Bronchial epithelial cell (primary cell): Measurements from ENCODE around the gene GALNT18. TPM values are rescaled to one million over a fixed set of nuclear protein-coding genes. Genes with fewer than 3 reads are reported as not detected.

Source experiments
- DNase-seq: peaks from one replicate; pipeline ENCODE4 v3.0.0-alpha.2; 2010; ENCODE audit warnings: low read depth
- FAIRE-seq: peaks from 2 replicates; lab custom pipeline; 2011; peaks lifted over from hg19 to GRCh38; lab: Jason Lieb, UNC
- H3K27me3 ChIP-seq: 2 replicates; pipeline ENCODE4 v1.5.1; 2011; ENCODE audit warnings: low read length; ENCODE audit not compliant: control insufficient read depth, insufficient read depth
- H3K36me3 ChIP-seq: 2 replicates; pipeline ENCODE4 v1.5.1; 2011; ENCODE audit warnings: low read length; ENCODE audit not compliant: control insufficient read depth, insufficient read depth
- H3K4me3 ChIP-seq: 2 replicates; pipeline ENCODE4 v1.5.1; 2011; ENCODE audit warnings: mild to moderate bottlenecking, low read depth, low read length, control low read depth
- CTCF ChIP-seq: IDR thresholded peaks from 2 replicates; pipeline ENCODE4 v1.5.1; 2011; ENCODE audit warnings: mild to moderate bottlenecking, moderate library complexity, low read length, control low read depth, inconsistent platforms; ENCODE audit not compliant: insufficient read depth, severe bottlenecking
- total RNA-seq: library from RNA; depleted of rRNA; stranded (reverse); fragments of >200 nt; gene quantifications from 2 replicates; pipeline ENCODE4 v1.2.1, GENCODE V29; 2014

Gene GALNT18
- total RNA-seq, 1 donor from 2014 or later: 26.1 TPM

DNA sequence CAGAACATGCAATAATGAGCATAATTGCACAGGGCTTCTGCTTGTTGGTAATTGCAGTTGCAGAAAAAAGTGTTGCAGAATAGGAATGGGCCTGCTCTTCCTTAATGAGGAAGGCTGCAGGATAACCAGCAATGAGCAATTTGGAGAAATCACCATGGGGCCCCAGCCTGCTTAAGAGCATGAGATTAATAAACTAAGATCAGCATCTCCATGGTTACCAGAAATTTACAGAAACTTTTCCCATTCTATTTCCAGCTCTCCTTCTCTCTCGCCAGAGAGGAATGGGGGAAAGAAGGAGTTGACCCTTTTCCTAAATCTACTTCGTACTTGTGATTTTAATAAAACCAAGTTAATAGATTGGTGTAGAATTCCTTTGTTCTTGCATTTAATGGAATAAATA, 187.8 kb downstream of the GALNT18 start:
- TF ChIP-seq CTCF: no peak
- peaks cover 5% of the 10 kb centered on the region for H3K36me3 ChIP-seq

DNA sequence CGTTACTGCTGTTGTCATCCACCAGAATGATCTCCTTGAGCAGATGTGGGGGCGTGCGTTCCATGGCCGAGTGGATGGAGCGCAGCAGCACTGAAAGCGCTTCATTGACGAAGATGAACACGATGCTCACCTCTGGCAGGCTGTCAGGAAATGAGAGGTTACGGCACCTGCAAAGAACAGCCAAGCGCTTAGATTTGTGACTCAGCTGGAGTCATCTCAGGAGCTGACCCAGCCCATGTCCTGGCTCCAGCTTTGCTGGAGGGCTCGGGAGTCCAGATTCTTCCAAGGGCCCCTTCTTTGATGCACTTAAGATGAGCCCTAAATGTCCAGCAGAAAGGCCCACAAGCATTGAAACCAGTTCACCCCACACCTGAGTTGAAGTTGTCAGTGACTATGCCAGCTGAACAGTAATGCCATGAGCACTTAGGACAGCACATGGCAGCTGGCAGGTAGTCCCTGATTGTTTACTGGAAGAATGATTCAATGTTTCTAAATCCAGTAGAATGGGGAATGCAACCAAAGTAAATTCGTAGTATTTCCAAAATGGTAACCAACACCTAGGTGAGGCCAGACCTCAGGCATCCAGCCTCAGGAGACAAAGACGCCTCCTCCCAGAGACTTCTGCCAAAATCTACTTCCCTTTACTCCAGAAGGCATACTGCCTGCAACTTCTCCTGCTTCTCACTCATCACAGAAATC, 189.0 kb downstream of the GALNT18 start:
- TF ChIP-seq CTCF: no peak
- FAIRE-seq (peak; percentile 91), DNase-seq (peak; percentile 79)
- Histone ChIP-seq H3K36me3 (peaks cover 5% of the 10 kb centered on the region), H3K4me3 (no peak overlapping the region), H3K27me3 (no peaks in the 10 kb centered on the region)

More for the DNA sequence above, 187.8 kb downstream of the GALNT18 start:
- DNase-seq (no peak), FAIRE-seq (no peak)
- Histone ChIP-seq H3K27me3 (no peaks in the 10 kb centered on the region), H3K4me3 (no peak overlapping the region)

DNA sequence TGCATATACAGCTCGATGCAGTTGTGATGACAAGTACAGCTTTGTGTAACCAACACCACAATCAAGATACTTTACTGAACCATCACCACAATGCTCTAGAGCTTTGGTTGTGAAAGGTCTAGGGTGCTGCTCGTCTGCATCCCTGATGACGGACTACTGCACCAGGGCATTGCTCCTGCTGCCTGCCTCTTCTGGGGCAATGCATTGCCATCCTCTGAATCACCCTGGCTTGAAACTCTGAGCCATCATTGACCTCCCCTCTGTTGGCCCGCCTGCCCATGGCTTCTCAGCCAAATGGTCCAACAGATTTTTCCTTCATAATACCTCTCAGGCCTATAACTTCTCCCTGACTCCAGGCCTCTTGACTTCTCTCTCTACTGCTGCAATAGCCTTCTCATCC, 191.4 kb downstream of the GALNT18 start:
- Histone ChIP-seq H3K36me3 (peaks cover 5% of the 10 kb centered on the region), H3K27me3 (no peaks in the 10 kb centered on the region), H3K4me3 (no peak overlapping the region)
- TF ChIP-seq CTCF: no peak
- no peak for FAIRE-seq
- DNase-seq: no peak

GRCh38 chr11:11428714-11429113, 193.1 kb downstream of the GALNT18 start:
- FAIRE-seq (no peak), DNase-seq (no peak)
- TF ChIP-seq CTCF: no peak
- Histone ChIP-seq H3K4me3 (no peak overlapping the region), H3K36me3 (peaks cover 7% of the 10 kb centered on the region), H3K27me3 (no peaks in the 10 kb centered on the region)

- Histone ChIP-seq H3K27me3 (no peaks in the 10 kb centered on the region), H3K4me3 (no peak overlapping the region), H3K36me3 (peaks cover 7% of the 10 kb centered on the region)
- FAIRE-seq (no peak), DNase-seq (no peak)
- TF ChIP-seq CTCF: no peak
Observed at GRCh38 chr11:11427542-11427941, 194.3 kb downstream of the GALNT18 start.

DNA sequence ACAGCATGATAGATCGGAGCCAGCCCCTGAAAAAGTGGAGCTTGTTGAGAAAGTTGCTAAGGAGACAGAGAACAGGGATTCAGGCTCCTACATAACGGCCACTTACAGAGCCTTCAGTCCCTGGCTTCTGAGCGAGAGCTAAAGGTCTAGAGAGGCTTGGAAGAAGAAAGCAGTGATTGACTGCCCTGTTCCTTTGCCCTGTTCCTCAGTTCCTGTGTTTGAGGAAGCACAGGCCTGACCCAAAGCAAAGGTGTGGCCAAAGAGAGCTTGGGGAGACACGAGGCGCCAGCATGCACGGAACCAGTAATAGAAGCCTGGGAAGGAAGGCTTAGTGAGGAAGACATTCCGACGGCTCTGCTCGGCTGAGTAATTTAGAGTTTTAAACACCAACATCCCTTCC, 194.7 kb downstream of the GALNT18 start:
- DNase-seq: no peak
- TF ChIP-seq CTCF: no peak
- no peaks in the 10 kb centered on the region for H3K27me3 ChIP-seq
- FAIRE-seq: peak; percentile 36
- no peak overlapping the region for H3K4me3 ChIP-seq
- peaks cover 6% of the 10 kb centered on the region for H3K36me3 ChIP-seq
